ENCODE results near the gene ADCY6.

The ADCY6 gene

DNA sequence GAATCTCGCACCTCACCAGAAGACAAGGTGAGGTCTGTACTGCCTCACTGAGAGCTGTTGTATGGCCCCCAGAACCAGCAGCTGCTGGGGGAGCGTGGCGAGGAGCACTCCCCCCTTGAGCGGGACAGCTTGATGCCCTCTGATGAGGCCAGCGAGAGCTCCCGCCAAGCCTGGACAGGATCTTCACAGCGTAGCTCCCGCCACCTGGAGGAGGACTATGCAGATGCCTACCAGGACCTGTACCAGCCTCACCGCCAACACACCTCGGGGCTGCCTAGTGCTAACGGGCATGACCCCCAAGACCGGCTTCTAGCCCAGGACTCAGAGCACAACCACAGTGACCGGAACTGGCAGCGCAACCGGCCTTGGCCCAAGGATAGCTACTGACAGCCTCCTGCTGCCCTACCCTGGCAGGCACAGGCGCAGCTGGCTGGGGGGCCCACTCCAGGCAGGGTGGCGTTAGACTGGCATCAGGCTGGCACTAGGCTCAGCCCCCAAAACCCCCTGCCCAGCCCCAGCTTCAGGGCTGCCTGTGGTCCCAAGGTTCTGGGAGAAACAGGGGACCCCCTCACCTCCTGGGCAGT, 38.7 kb upstream of the ADCY6 start:
- TF ChIP-seq, protein P1, sequence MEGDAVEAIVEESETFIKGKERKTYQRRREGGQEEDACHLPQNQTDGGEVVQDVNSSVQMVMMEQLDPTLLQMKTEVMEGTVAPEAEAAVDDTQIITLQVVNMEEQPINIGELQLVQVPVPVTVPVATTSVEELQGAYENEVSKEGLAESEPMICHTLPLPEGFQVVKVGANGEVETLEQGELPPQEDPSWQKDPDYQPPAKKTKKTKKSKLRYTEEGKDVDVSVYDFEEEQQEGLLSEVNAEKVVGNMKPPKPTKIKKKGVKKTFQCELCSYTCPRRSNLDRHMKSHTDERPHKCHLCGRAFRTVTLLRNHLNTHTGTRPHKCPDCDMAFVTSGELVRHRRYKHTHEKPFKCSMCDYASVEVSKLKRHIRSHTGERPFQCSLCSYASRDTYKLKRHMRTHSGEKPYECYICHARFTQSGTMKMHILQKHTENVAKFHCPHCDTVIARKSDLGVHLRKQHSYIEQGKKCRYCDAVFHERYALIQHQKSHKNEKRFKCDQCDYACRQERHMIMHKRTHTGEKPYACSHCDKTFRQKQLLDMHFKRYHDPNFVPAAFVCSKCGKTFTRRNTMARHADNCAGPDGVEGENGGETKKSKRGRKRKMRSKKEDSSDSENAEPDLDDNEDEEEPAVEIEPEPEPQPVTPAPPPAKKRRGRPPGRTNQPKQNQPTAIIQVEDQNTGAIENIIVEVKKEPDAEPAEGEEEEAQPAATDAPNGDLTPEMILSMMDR (IDR thresholded peaks at IDR 0.05; ENCODE audit: low read depth, low read length): no peak
- H3K4me3 ChIP-seq (ENCODE audit: low read depth, low read length): no peak overlapping the region

DNA sequence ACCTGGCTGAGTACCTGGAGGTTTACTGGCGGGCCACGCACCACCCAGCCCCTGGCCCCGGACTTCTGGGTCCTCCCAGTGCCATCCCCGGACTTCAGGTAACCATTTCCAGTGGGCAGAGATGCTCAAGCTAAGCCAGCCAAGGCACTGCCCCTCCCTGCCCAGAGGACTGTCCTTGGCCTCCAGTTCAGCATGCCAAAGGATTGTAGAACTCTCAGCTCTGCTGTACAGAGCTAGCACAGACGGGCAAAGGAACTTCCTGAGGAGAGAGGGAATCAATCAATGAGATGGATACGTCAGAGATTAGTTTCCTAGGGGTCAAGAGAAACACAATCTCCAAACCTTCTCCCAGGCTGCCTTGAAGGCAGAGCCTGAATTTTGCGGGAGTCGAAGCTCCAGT, 38.1 kb upstream of the ADCY6 start:
- no peak overlapping the region for H3K4me3 ChIP-seq (ENCODE audit: low read depth, low read length)
- TF ChIP-seq, protein P1 (IDR thresholded peaks at IDR 0.05; ENCODE audit: low read depth, low read length): no peak

DNA sequence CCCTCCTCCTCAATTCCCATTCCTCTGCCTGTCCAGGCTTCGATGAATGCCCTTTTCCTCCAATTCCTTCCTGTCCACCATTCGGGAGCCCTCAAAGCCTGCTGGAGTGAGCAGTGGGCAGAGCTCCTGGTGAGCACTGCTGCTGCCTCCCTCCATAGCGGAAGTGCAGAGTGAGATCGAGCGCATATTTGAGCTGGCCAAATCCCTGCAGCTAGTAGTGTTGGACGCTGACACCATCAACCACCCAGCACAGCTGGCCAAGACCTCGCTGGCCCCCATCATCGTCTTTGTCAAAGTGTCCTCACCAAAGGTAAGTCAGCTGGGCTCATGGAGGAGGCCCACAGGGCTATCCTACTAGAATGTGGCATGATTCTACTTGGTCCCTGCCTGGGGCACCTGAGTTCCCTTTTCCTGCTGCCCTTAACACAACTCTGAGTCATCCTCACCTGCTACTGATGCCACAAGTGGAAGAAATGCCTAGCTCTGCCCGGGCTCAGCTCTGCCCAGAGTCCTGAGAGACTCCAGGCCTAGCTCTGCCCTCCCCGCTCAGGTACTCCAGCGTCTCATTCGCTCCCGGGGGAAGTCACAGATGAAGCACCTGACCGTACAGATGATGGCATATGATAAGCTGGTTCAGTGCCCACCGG, 37.4 kb upstream of the ADCY6 start:
- no peak overlapping the region for H3K4me3 ChIP-seq (ENCODE audit: low read depth, low read length)
- TF ChIP-seq, protein P1 (IDR thresholded peaks at IDR 0.05; ENCODE audit: low read depth, low read length): no peak

DNA sequence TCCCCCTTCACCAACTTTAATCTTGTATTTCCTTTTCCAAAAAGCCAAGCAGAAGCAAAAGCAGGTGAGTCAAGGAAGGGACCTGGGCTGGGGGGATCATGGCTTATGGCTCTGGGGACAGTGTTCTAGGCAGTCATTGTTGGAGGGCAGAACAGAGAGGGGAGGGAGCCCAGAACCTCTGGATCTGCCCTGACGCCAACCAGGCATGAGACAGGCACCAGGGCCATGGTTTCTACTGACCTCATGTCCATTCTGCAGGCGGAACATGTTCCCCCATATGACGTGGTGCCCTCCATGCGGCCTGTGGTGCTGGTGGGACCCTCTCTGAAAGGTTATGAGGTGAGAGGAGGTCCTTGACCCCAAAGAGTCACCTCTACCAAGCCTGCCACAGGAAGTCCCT, 36.0 kb upstream of the ADCY6 start:
- no peak overlapping the region for H3K4me3 ChIP-seq (ENCODE audit: low read depth, low read length)
- TF ChIP-seq, protein P1 (IDR thresholded peaks at IDR 0.05; ENCODE audit: low read depth, low read length): no peak

DNA sequence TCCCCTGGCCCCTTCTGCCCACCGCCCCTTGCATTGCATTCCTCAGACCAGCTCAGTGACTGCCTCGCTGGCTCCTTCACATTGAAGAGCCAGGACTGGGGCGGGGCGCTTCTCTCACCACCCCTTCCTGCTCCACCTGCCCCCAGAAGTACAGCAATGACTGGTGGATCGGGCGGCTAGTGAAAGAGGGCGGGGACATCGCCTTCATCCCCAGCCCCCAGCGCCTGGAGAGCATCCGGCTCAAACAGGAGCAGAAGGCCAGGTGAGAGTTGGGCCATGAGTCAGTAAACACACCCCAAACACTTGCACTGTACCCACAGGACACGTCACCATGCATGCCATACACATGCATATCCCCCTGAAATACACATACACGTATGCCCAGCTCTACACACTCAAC, 35.2 kb upstream of the ADCY6 start:
- TF ChIP-seq, protein P1 (IDR thresholded peaks at IDR 0.05; ENCODE audit: low read depth, low read length): no peak
- H3K4me3 ChIP-seq (ENCODE audit: low read depth, low read length): no peak overlapping the region

DNA sequence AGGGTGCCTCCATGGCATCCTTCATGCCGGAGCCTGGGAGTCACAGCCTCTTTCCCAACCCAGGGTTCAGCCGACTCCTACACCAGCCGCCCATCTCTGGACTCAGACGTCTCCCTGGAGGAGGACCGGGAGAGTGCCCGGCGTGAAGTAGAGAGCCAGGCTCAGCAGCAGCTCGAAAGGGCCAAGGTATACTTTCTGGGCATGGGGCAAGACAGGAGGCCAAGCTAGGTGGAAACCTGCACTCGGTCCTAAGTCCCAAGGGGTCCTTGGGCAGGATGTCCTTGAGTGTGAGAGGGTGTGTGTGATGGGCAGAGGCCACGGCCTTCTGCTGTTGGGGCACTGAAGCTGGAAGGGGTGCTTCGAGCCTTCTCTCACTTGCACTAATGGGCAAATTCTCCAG, 34.4 kb upstream of the ADCY6 start:
- TF ChIP-seq, protein P1 (IDR thresholded peaks at IDR 0.05; ENCODE audit: low read depth, low read length): no peak
- H3K4me3 ChIP-seq (ENCODE audit: low read depth, low read length): no peak overlapping the region

DNA sequence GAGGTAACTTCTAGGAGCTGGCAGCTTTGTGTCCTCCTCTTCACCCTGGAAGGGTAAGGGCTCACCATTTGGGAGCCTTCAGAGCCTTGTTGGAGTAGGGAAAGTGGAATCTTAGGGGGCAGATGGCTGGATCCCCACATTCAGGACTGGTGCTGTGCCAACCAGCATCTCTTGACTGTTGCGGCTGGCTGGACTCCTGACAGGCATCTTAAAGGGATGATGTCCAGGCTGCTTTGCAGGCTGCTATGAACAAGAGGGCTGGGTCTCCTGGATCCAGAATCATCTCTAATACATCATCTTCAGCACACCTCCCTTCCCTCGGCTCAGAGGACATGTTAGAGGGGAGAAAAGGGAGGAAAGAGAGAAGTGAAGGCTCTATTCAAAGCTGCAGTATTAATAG, 33.8 kb upstream of the ADCY6 start:
- TF ChIP-seq, protein P1 (IDR thresholded peaks at IDR 0.05; ENCODE audit: low read depth, low read length): no peak

More for the DNA sequence above, 33.8 kb upstream of the ADCY6 start:
- H3K4me3 ChIP-seq (ENCODE audit: low read depth, low read length): no peak overlapping the region

Measured in WI38 (cell line).